Hematopoietic multipotent progenitor cell treated with erythropoietin and hydrocortisone succinate and interleukin-3 and kit ligand, for 17 days (in vitro differentiated cells): ENCODE measurements around the gene JUNB.
A peak's percentile ranks its signal among the peaks of the same experiment; 100 is the strongest.
"Not testable (repeated sequence)": the region's sequence is repeated elsewhere in the genome, so short reads cannot be mapped to it uniquely, and the experiment has no call there.

Experiments
- DNase-seq: peaks from one replicate; pipeline ENCODE4 v3.0.0-alpha.2; 2015; ENCODE audit warnings: low spot score

JUNB gene

DNA sequence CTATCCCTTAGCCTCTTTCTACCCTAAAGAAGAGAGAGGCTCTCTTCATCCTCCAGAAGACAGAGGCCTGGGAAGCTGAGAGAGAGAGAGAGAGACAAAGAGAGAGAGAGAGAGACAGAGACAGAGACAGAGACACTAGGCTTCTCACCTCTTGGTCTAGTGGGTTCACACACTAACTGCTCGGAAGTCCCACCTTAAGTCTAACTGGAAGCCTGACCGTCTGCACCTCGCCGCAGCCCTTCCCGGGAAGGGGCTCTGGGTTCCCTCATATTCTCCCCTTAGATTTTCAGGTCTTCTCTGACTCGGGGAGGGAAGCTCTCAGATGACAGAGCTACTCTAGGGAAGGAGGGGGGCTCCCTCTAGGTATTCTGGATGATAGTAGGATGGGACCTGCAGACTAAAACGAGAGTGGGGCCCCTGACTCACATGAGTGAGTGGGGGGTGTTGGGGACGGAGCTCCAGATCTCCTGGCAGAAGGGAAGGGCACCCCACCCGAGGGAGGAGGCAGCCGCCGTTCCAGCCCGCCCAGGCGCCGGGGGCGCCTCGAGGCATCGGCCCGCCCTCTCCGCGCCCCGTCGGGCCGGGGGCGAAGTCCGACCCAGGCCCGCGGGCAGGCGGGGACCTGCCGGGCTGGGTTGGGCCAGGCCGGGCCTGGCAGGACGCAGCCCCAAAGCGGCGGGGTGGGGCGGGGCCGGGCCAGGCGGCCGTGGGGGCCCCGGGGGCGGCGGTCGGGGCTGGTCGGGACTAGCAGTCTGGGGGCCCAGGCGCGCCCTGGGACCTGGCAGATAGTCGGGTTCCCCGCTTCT, 2.0 kb upstream of the JUNB start:
- DNase-seq, result peak; percentile 68

DNA sequence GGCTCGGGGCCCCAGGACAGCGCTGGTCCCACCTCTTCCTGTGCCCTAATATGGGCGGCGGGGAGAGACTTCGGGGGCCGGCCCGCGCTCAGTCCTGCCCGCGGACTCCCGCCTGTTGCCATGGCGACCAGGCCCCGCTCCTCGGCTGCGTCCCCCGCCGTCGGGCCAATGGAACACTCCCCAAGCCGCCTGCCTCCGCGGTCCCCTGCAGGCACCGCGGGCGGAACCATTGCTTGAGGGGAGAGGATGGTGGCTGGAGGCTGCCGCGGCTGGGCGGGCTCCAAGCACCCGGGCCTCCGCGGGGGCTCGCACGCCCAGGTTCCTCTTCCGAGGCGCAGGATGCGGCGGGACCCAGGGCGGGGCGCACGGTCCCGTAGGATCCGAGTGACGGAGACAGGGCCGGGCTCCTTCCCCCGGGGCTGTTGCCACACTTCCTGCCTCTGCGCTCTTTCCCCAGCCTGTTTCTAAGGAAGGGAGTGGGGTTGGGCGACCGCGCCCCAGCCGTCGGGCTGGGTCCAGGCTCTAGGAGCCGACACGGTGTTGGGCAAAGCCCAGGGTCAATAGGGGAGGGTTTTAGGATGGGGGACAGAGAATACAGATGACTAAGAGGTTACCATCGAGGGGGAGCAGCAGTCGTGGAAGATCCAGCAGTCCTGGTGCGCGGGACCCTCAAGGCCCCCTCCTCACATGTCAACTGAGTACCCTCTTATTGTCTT, 1.2 kb upstream of the JUNB start:
- peak; percentile 97 for DNase-seq

DNA sequence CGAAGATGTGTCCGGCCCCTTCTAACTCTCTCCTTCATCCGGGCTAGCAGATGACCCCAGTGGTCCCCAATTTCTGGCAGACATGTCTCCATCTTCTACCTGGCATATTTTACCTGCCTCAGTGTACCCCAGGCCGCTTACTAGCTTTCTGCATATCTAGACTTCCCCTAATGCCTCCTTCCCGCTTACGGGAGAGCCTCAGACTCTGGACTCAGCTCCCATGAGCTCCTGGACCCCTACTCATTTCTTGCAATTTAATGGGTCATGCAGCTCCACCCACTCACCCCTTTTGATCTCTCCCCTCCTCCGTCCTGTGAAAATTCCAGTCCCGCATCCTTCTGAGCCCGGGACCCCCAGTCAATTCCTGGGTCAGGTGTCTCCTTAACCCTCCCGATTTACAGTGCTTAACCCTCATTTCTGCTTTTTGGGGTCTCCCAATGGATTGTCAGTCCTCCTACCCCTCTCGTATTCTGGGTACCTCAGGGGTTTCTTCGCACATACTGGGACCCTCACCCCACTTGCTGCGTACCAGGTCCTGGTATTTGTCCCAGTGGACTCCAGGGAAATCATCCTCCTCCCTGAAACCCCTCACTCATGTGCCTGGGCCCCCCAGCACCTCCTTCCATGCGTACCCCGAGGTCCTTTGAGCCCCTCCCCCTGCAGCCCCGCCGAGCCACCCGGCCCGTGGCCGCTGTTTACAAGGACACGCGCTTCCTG, 500 bp upstream of the JUNB start:
- peak; percentile 68 for DNase-seq

DNA sequence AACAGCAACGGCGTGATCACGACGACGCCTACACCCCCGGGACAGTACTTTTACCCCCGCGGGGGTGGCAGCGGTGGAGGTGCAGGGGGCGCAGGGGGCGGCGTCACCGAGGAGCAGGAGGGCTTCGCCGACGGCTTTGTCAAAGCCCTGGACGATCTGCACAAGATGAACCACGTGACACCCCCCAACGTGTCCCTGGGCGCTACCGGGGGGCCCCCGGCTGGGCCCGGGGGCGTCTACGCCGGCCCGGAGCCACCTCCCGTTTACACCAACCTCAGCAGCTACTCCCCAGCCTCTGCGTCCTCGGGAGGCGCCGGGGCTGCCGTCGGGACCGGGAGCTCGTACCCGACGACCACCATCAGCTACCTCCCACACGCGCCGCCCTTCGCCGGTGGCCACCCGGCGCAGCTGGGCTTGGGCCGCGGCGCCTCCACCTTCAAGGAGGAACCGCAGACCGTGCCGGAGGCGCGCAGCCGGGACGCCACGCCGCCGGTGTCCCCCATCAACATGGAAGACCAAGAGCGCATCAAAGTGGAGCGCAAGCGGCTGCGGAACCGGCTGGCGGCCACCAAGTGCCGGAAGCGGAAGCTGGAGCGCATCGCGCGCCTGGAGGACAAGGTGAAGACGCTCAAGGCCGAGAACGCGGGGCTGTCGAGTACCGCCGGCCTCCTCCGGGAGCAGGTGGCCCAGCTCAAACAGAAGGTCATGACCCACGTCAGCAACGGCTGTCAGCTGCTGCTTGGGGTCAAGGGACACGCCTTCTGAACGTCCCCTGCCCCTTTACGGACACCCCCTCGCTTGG, 966 bp downstream of the JUNB start:
- peak; percentile 80 for DNase-seq

DNA sequence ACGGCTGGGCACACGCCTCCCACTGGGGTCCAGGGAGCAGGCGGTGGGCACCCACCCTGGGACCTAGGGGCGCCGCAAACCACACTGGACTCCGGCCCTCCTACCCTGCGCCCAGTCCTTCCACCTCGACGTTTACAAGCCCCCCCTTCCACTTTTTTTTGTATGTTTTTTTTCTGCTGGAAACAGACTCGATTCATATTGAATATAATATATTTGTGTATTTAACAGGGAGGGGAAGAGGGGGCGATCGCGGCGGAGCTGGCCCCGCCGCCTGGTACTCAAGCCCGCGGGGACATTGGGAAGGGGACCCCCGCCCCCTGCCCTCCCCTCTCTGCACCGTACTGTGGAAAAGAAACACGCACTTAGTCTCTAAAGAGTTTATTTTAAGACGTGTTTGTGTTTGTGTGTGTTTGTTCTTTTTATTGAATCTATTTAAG, 1.6 kb downstream of the JUNB start:
- DNase-seq, result no peak

DNA sequence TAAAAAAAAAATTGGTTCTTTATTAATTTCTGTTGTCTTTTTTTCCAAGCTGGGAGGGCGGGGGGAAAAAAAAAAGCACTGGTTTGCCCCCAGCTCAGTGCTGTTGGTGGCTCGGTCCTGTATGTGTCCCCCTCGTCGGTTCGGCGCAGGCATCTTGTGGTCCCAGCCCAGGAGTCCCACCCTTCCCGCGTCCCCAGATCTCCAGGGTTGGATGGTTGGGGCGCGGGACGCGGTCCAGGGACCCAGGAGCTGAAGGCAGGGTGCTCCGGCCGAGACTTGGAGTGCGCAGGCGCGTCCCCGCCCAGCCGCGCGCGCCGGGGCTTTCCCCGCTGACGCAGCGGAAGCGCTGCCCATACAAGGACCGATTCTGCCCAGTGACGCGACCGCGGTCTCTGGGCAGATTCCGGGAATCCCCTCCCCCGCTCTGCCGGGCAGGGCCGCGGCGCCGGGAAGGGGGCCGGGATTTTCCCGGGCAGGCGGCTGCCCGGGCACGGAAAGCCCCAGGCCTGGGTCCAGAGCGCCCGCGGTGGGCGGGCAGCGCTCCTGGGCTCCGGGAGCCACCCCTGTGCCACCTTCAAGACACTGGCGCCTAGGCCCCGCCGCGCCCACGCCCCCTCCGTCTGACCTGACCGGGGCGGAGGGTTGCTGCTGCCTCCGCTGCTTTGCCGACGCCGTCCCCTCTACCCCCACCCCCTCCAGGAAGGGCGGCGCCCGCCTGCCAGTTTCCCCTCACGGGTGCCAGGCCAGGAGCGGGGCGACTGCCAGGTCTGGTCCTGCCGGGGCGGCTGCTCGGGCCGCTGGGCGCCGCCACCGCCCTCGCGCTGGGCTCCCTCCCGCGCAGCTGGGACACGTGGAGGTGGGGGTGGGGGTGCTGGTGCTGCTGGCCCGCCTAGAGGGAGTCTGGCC, 2.3 kb downstream of the JUNB start:
- peak; percentile 99 for DNase-seq

DNA sequence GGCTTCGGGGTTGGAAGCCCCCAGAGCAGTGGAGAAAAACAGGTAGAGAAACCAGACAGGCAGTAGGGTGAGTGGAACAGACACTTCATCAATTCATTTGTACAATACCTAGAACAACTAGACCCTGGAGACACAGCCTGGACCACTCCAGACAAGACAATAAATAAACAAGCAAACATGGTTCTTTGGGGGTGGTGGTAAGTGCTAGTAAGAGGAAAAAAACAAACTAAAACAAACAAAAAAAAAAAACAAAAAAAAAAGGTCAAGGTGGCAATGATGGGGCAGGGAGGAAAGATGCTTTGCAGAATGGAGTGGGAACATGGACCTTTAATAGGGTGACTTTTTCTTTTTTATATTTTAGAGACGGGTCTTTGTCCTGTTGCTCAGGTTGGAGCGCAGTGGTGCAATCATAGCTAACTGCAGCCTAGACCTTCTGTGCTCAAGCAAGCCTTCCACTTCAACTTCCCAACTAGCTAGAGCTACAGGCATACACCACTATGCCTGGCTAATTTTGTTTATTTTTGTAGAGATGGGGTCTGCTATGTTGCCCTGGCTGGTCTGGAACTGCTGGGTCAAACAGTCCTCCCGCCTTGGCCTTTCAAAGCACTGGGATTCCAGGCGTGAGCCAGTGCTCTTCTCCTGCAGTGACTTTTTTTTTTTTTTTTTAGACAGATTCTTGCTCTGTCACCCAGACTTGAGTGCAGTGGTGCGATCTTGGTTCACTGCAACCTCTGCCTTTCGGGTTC, 3.1 kb downstream of the JUNB start:
- DNase-seq, result no peak

DNA sequence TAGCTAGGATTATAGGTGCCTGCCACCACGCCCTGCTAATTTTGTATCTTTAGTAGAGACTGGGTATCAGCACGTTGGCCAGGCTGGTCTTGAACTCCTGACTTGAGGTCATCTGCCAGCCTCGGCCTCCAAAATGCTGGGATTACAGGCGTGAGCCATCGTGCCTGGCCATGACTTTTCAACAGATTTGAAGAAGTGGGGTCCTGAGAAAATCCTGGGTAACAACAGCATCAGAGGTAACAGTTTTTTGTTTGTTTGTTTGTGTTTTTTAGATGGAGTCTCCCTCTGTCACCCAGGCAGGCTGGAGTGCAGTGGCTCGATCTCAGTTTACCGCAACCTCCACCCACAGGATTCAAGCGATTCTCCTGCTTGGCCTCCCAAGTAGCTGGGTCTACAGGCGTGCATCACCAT, 3.7 kb downstream of the JUNB start:
- DNase-seq, result no peak

DNA sequence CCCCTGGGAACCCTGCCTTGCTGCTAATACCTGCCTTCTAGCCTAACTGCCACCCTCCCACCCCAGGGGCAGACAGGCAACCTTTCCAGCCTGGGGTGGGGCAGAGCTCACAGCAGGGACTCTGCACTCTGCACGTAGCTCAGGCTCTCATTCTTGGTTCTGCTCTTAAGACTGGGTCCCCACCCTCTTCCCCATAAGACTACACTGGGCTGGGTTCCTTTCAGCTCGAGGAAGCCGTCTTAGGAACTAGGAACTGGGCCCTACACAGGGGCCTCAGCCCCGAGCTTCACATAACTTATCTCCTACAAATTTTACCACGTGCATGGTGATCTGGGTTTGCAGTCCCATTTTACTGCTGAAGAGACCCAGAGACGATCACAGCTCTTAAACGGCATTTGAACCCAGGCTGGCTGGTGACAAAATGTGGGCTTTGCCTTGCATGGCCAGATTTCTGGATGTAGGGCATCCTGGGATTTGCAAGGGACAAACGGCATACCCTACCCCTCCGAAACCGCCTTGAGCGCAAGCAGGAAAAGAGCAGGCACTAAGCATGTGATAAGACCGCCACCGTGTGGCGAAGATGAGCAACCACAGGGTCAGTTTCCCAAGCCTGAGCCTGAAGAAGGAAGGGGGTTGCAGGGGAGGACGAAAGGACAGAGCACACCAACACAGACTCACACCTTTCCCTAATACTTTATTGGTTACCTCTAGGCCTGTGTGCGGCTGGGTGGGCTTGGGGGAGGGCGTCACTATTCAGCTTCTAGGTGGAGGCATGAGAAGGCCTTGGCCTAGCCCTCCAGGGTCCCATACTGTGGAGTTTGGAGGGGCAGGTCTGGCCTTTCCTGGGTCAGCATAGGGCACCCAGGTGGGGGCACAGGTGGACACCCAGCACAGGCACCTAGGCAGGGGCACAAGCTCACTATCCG, 5.1 kb downstream of the JUNB start:
- DNase-seq, result peak; percentile 90

DNA sequence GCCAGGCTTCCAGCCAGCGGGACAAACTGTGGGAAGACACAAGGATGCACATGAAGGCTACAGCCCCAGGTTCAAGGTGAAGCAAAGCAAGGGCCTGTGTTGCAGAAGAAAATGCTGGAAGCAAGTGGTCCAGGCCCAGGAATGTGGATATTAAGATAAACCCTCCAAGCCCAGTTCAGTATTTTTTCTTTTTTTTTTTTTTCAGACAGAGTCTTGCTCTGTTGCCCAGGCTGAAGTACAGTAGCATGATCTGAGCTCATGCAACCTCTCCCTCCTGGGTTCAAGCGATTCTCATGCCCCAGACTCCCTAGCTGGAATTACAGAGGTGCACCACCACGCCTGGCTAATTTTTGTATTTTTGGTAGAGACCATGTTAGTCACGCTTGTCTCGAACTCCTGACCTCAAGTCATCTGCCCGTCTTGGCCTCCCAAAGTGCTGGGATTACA, 5.9 kb downstream of the JUNB start:
- peak; percentile 15 for DNase-seq

DNA sequence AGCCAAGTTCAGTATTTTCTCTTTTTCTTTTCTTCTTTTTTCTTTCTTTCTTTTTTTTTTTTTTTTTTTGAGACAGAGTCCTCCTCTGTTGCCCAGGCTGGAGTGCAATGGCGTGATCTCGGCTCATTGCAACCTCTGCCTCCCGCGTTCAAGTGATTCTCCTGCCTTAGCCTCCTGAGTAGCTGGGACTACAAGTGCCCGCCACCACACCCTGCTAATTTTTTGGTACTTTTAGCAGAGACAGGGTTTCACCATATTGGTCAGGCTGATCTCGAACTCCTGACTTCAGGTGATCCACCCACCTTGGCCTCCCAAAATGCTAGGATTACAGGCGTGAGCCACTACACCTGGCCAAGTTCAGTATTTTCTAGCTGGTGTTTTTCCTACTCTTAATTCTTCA, 6.3 kb downstream of the JUNB start:
- not testable (repeated sequence) for DNase-seq

DNA sequence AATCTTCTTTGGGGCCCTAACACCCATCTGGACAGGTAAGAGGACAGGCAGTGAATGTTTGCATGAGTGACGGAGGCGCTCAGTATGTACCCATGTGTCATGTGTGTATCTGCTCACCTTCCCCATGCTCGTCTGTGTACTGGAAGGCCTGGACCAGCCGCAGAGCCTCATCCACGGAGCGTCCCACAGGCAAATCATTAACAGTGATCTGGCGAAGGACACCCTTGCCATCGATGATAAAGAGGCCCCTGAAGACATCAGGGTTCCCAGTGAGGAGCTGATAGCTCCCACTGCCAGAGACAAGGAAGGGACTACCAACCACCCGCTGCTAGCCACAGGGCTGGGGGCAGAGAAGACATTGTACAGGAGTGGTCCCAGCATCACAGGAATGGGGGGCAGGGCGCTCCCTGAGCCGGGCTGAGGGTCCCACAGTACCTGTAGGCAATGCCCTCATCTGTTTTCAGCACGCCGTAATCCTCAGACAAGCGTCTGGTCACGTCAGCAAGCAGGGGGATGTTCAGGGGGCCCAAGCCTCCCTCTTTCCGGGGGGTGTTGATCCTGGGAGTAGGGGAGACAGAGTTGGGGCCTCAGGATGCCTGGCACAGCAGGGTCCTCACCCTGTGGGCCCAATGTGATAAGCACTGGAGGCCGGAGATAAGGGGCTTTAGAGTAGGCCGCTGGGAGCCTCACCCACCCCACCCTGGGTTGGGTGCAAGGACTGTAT, 8.6 kb downstream of the JUNB start:
- DNase-seq, result peak; percentile 37

DNA sequence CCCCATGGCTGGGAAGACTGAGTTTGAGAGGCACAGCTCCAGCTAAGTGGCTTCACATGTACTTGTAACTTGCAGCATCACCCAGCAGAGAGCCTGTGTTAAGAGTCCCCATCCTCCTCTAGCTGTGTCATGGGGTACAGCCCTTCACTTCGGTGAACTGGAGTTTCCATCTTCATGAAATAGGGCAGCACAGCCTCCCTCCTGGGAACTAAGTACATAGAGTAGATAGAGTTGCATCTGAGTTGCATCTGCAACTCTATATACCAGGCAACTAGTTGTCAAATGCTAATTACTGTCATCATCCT, 9.1 kb downstream of the JUNB start:
- DNase-seq, result peak; percentile 80

DNA sequence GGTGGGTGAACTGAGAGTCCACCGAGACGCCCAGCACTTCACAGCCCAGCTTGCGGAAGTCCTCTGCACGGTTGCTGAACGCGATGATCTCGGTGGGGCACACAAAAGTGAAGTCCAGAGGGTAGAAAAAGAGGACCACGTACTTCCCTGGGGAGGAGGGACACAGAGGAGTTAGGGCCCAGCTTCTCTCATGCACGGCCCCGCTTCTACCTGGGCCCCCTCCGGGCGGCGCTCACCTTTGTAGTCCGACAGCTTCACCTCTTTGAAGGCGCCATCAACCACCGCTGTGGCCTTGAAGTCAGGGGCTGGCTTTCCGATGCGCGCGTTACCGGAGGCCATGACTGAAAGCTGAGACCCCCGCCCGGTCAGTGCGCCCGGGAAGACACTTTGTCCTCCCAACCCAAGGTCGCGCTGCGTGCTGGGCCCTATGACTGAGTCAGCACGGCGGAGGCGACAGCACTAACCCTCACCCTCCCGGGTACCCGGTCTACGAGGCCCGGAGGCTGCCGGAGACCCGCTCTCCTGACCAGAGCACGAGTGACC, 9.7 kb downstream of the JUNB start:
- peak; percentile 41 for DNase-seq

DNA sequence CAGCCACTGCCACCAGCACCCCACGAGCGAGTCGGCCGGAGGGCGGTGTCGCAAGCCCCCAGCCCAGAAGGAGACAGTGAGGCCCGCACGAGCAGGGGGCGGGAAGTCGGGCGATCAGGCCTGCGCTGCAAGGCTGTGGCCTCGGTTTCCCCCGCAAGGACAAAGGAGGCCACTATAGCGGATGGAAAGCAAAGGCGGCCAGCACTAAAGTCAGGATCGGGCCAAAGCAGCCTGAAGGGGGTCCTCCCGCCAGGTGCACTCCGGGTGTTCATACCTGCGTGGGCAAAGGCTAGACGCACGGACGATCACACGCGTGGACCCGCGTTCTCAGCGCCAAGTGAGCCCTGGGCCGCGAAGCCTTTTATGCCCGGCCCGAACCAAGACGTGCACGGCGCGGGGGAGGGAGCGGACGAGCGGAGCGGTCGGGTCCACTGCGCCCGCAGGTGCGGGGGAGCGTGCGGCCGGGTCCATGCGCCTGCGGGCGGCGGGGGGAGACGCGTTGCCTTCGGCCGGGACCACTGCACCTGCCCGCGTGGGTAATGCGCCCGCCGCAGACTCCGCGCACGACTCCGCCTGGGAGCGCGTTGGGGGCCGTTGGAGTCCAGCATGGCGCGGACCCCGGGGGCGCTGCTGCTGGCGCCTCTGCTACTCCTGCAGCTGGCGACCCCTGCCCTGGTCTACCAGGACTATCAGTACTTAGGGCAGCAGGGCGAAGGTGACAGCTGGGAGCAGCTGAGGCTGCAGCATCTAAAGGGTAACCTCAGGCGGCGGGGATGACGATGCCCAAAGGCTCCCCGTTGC, 10.4 kb downstream of the JUNB start, which contains the start of the genes PRDX2 and THSD8:
Gene PRDX2 (minus strand): TSS at position 335 of the 801 bp plus-strand sequence. CDS start 539 bp downstream, outside the sequence.
Gene THSD8 (plus strand): TSS at position 604 of the 801 bp plus-strand sequence. CDS start 3 bp downstream, at position 607.
- DNase-seq, result peak; percentile 84

DNA sequence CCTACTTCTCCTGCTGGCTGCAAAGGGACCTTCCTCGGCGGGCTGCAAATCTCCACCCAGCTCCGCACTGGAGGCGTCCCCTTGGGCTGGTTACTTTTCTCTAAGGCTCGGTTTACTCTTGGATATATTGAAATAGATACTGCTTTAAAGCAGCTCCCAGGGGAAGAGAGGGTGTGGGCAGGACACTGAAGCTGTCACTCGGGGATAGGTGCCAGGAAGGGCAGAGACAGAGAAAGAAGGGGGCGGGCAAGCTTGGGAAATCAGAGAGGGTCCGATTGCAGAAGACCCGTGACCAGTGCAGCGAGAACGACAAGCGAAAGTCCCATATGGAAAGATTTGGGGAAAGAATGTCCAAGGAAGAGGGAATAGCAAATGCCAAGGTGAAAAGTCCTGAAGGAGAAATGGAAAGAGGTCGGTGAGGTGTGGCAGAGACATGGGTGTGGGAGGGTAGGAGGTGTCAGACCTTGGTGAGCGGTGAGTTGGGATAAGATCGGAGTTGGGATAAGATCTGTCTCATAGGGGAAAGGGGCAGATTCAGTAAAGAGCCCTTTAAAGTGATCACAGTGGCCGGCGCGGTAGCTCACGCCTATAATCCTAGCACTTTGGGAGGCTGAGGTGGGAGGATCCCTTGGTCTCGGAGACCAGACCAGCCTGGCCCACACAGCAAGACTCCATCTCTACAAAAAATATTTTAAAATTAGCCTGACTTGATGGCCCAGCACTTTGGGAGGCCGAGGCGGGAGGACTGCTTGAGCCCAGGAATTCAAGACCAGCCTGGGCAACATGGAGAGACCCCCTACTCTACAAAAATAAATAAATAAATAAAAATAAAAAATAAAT, 11.2 kb downstream of the JUNB start:
- peak; percentile 17 for DNase-seq
